CD4-positive, alpha-beta T cell (primary cell): ENCODE measurements around the gene NAA10. TPM values are rescaled to one million over a fixed set of nuclear protein-coding genes. Genes with fewer than 3 reads are reported as not detected.

ENCODE experiments used
- ATAC-seq: fragments of 200-7000 bp; cut with Tn5 transposase; one replicate; pipeline ENCODE4 v1.10.0; 2022; ENCODE audit warnings: mild to moderate bottlenecking; ENCODE audit not compliant: poor library complexity
- CTCF ChIA-PET: fragments of 350-600 bp; sonication (Branson Sonifier 250); formaldehyde crosslinking; loops from one replicate; lab custom pipeline; 2021; ENCODE audit warnings: antibody characterized with exemption, inconsistent platforms; lab: Charles Lee
- POLR2A ChIA-PET: fragments of 350-600 bp; sonication (Branson Sonifier 250); formaldehyde crosslinking; loops from one replicate; lab custom pipeline; 2021; ENCODE audit warnings: antibody characterized with exemption, inconsistent platforms; lab: Charles Lee
- DNase-seq, 14 experiments: peaks; one replicate each; pipeline ENCODE4 v3.0.0-alpha.2; 2013 to 2020; ENCODE audit warnings: mixed read lengths in 2 of 14
- H3K27ac ChIP-seq, 2 donors: one replicate each; pipeline versions ENCODE4 v1.5.1 to v1.7.0; 2013; ENCODE audit warnings: low read length in 2 of 2, low read depth in 1 of 2, mild to moderate bottlenecking in 1 of 2
- H3K27me3 ChIP-seq, 2 experiments: 1 replicate in 1 of 2; 2 replicates in 1 of 2; pipeline versions ENCODE4 v1.6.1 to v1.7.0; 2013; ENCODE audit warnings: low read length in 2 of 2, control low read depth in 1 of 2, mild to moderate bottlenecking in 1 of 2, moderate library complexity in 1 of 2; ENCODE audit not compliant: insufficient read depth in 2 of 2, control insufficient read depth in 1 of 2
- H3K36me3 ChIP-seq: one replicate; pipeline ENCODE4 v1.6.1; 2013; ENCODE audit warnings: low read length, control low read depth; ENCODE audit not compliant: insufficient read depth
- H3K4me1 ChIP-seq: one replicate; pipeline ENCODE4 v1.6.1; 2013; ENCODE audit warnings: low read length, control low read depth; ENCODE audit not compliant: insufficient read depth
- H3K4me3 ChIP-seq: one replicate; pipeline ENCODE4 v1.5.1; 2013; ENCODE audit warnings: mild to moderate bottlenecking, low read length, moderate library complexity
- H3K9me3 ChIP-seq, 2 experiments: 1 replicate in 1 of 2; 2 replicates in 1 of 2; pipeline versions ENCODE4 v1.6.1 to v1.7.0; 2013; ENCODE audit warnings: low read length in 2 of 2, mild to moderate bottlenecking in 2 of 2, control low read depth in 1 of 2, moderate library complexity in 1 of 2; ENCODE audit not compliant: control insufficient read depth in 1 of 2, insufficient read depth in 1 of 2
- H3K27ac Mint-ChIP-seq: one replicate; pipeline ENCODE4 v1.8.0; 2020; ENCODE audit warnings: mixed read lengths
- H3K27me3 Mint-ChIP-seq: one replicate; pipeline ENCODE4 v1.8.0; 2021; ENCODE audit warnings: mixed read lengths
- H3K36me3 Mint-ChIP-seq: one replicate; pipeline ENCODE4 v1.8.0; 2021; ENCODE audit warnings: low read depth, mixed read lengths
- H3K4me1 Mint-ChIP-seq: one replicate; pipeline ENCODE4 v1.8.0; 2021; ENCODE audit warnings: low read depth, mixed read lengths
- H3K4me3 Mint-ChIP-seq: one replicate; pipeline ENCODE4 v1.8.0; 2020; ENCODE audit warnings: mild to moderate bottlenecking, mixed read lengths
- H3K9me3 Mint-ChIP-seq: one replicate; pipeline ENCODE4 v1.8.0; 2020; ENCODE audit warnings: mixed read lengths
- intact Hi-C, 2 experiments: fragments of 100-400 bp; cut with DNase I in 1 of 2; cut with micrococcal nuclease in 1 of 2; formaldehyde crosslinking; loops; one replicate each; pipeline versions ENCODE4 v1.15.1 to v1.9.0; 2023 to 2025; cut with DNase I, micrococcal nuclease
- total RNA-seq, 174 experiments: library from RNA in 2 of 174; stranded (reverse) in 2 of 174; gene quantifications; one replicate each; pipeline ENCODE4 v1.2.3 and lab custom pipeline; 2021 to 2026
- TF ChIP-seq, protein P1 (sequence below): fragments of 200-600 bp; IDR thresholded peaks from one replicate; pipeline ENCODE4 v1.8.0; 2022; ENCODE audit warnings: antibody characterized with exemption, mild to moderate bottlenecking

The NAA10 gene
- total RNA-seq, 2 experiments from 2014 or later: 41.5 to 42.0 TPM

GRCh38 chrX:153961292-153961691, 26.5 kb upstream of the NAA10 start:
- Mint-ChIP-seq H3K36me3 (peaks cover 42% of the 10 kb centered on the region), H3K27ac (no peak overlapping the region), H3K9me3 (no peaks in the 10 kb centered on the region), H3K4me1 (peaks cover under 1% of the 10 kb centered on the region), H3K27me3 (no peaks in the 10 kb centered on the region), H3K4me3 (no peak overlapping the region)
- ATAC-seq (no peak), DNase-seq (no peak)
- POLR2A ChIA-PET: no interaction called here
- CTCF ChIA-PET: interaction anchor here (1.8 kb wide), 1 partner anchor 14 kb away, joined by 5 read pairs; no protein-coding TSS in a partner anchor
- TF ChIP-seq, protein P1, sequence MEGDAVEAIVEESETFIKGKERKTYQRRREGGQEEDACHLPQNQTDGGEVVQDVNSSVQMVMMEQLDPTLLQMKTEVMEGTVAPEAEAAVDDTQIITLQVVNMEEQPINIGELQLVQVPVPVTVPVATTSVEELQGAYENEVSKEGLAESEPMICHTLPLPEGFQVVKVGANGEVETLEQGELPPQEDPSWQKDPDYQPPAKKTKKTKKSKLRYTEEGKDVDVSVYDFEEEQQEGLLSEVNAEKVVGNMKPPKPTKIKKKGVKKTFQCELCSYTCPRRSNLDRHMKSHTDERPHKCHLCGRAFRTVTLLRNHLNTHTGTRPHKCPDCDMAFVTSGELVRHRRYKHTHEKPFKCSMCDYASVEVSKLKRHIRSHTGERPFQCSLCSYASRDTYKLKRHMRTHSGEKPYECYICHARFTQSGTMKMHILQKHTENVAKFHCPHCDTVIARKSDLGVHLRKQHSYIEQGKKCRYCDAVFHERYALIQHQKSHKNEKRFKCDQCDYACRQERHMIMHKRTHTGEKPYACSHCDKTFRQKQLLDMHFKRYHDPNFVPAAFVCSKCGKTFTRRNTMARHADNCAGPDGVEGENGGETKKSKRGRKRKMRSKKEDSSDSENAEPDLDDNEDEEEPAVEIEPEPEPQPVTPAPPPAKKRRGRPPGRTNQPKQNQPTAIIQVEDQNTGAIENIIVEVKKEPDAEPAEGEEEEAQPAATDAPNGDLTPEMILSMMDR: no peak
- H3K27ac ChIP-seq: no peak overlapping the region
- H3K27me3 ChIP-seq: no peaks in the 10 kb centered on the region
- H3K36me3 ChIP-seq: peaks cover 78% of the 10 kb centered on the region
- intact Hi-C loops: no loop called here
- peaks cover 22% of the 10 kb centered on the region for H3K4me1 ChIP-seq
- no peaks in the 10 kb centered on the region for H3K9me3 ChIP-seq
- no peak overlapping the region for H3K4me3 ChIP-seq

DNA sequence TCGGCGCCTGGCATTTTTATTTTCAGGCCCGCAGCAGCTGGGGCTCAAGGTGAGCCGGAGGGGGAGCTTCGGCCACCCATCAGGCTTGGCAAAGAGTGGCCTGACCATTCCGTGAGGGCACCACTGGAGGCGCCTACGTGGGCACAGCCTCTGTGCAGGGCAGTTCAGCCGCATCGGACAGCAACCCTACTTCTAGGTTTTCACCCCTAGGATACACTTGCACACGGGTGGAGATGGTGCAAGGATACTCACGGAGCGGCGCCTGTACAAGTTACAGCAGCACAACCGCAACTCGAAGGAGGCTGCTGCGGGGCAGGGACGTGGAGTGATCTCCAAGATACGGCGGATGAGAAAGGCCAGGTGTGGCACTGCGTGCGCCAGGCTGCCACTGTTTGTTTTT, 25.9 kb upstream of the NAA10 start:
- H3K4me1 Mint-ChIP-seq: no peaks in the 10 kb centered on the region
- Histone ChIP-seq H3K4me1 (peaks cover 17% of the 10 kb centered on the region), H3K4me3 (no peak overlapping the region), H3K27me3 (no peaks in the 10 kb centered on the region), H3K36me3 (peaks cover 83% of the 10 kb centered on the region), H3K9me3 (no peaks in the 10 kb centered on the region), H3K27ac (no peak overlapping the region)
- ChIA-PET POLR2A (no interaction called here), CTCF (no interaction called here)
- DNase-seq (no peak), ATAC-seq (no peak)
- TF ChIP-seq, protein P1: no peak
- intact Hi-C loops: no loop called here
- H3K4me3 Mint-ChIP-seq: no peak overlapping the region
- peaks cover 46% of the 10 kb centered on the region for H3K36me3 Mint-ChIP-seq
- no peak overlapping the region for H3K27ac Mint-ChIP-seq
- H3K27me3 Mint-ChIP-seq: no peaks in the 10 kb centered on the region
- no peaks in the 10 kb centered on the region for H3K9me3 Mint-ChIP-seq

DNA sequence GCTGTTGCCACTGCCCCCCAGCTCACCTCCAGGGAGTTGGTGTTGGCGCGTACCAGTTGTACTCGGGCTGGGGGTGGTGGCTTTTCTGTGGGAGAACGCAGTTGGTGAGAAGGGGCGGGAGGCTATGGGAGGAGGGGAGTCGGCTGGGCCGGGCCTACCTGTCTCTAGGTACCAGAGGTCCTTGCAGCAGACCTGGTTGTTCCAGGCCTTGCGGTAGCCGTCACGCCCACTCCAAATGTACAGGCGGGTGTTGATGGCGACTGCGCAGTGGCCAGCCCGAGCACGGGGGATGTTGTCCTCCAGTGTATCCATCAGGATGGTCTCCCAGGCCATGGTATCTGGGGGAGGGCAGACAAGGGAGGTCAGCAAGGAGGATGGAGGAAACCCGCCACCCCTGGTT, 25.2 kb upstream of the NAA10 start:
- Mint-ChIP-seq H3K4me3 (no peak overlapping the region), H3K27me3 (no peaks in the 10 kb centered on the region), H3K36me3 (peaks cover 49% of the 10 kb centered on the region), H3K9me3 (no peaks in the 10 kb centered on the region), H3K4me1 (no peaks in the 10 kb centered on the region), H3K27ac (no peak overlapping the region)
- POLR2A ChIA-PET: no interaction called here
- ATAC-seq (no peak), DNase-seq (no peak)
- TF ChIP-seq, protein P1: no peak
- no peak overlapping the region for H3K27ac ChIP-seq
- no peak overlapping the region for H3K4me3 ChIP-seq
- no peaks in the 10 kb centered on the region for H3K9me3 ChIP-seq
- peaks cover 91% of the 10 kb centered on the region for H3K36me3 ChIP-seq
- H3K27me3 ChIP-seq: no peaks in the 10 kb centered on the region
- CTCF ChIA-PET: no interaction called here
- H3K4me1 ChIP-seq: peaks cover 10% of the 10 kb centered on the region
- intact Hi-C loops: no loop called here
